Cardiac fibroblast (primary cell): ENCODE data around the gene IGF2R.
"Not testable (repeated sequence)": the region's sequence is repeated elsewhere in the genome, so short reads cannot be mapped to it uniquely, and the experiment has no call there.

ENCODE experiments used
- DNase-seq, 2 donors: peaks; one replicate each; pipeline versions ENCODE4 v3.0.0 to v3.0.0-alpha.2; 2010; ENCODE audit warnings: low read depth in 2 of 2
- H3K4me3 ChIP-seq, 2 donors: replicated peaks in 1 of 2; 1 replicate in 1 of 2; 2 replicates in 1 of 2; pipeline ENCODE4 v1.5.1; 2011; ENCODE audit warnings: low read depth in 2 of 2, low read length in 2 of 2, mild to moderate bottlenecking in 2 of 2, moderate library complexity in 1 of 2
- TF ChIP-seq, protein P1 (sequence below): IDR thresholded peaks from one replicate; pipeline ENCODE4 v1.5.1; 2011; ENCODE audit warnings: low read depth, mild to moderate bottlenecking, low read length, inconsistent platforms

IGF2R gene

DNA sequence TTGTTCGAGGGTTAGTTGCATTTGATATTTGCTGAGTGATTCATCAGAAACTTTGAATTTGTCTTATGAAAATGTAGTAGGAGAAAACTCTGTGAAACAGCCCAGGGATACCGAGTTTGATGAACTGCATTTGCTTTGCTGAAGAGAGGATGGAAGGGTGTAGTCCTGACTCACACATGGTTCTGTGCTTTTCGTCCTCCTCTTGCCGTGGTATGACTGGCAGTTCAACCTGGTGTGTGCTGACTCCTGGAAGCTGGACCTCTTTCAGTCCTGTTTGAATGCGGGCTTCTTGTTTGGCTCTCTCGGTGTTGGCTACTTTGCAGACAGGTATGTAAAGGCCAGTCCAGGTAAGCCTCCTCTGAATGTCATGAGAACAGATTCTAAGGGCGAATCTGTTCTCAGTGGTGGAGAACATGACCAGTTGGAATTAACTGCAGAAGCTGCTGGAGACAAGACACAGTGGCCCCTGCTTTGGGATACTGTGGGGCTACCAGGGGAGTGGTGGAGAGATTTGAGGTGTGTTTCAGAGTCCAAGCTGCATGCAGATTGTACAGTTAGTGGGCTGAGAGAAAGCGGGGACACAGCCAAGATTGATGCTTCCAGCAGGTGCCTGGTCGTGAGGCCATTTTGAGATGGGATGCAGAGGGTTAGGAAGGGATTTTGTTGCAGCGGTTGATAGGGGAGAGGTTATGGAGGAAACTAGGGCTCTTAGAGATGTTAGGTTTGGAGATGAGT, 161.2 kb downstream of the IGF2R start:
- H3K4me3 ChIP-seq, result no peak overlapping the region
- TF ChIP-seq, protein P1, sequence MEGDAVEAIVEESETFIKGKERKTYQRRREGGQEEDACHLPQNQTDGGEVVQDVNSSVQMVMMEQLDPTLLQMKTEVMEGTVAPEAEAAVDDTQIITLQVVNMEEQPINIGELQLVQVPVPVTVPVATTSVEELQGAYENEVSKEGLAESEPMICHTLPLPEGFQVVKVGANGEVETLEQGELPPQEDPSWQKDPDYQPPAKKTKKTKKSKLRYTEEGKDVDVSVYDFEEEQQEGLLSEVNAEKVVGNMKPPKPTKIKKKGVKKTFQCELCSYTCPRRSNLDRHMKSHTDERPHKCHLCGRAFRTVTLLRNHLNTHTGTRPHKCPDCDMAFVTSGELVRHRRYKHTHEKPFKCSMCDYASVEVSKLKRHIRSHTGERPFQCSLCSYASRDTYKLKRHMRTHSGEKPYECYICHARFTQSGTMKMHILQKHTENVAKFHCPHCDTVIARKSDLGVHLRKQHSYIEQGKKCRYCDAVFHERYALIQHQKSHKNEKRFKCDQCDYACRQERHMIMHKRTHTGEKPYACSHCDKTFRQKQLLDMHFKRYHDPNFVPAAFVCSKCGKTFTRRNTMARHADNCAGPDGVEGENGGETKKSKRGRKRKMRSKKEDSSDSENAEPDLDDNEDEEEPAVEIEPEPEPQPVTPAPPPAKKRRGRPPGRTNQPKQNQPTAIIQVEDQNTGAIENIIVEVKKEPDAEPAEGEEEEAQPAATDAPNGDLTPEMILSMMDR, result no peak
- no peak for DNase-seq

DNA sequence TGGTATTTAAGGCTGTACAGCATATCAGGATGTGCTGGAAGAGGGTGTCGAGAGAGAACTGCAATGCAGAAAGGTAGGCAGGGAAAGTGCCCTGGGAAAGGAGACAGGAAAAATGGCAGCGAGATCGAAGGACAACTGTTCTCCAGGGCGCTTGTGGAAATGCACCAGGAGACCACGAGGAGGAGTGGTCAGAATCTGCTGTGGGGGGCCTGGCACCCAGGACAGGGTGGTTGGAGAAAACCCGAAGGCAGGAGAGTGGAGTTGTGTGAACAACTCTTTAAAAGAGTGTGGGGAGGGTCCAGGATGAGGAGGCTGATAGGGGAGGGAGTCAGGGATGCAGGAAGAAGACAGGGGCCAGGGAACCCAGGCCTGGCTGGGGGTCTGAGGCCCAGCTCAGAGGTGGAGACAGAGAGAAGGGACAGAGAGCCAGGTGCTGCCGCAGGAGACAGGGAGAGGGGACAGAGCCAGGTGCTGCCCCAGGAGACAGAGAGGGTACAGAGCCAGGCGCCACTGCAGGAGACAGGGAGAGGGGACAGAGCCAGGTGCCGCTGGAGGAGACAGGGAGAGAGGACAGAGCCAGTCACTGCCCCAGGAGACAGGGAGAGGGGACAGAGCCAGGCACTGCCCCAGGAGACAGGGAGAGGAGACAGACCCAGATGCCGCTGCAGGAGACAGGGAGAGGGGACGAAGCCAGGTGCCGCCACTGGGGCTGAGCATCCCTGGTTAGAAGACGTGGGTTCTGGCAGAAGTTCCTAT, 162.0 kb downstream of the IGF2R start:
- H3K4me3 ChIP-seq, result no peak overlapping the region
- TF ChIP-seq, protein P1, result no peak
- DNase-seq, result no peak

DNA sequence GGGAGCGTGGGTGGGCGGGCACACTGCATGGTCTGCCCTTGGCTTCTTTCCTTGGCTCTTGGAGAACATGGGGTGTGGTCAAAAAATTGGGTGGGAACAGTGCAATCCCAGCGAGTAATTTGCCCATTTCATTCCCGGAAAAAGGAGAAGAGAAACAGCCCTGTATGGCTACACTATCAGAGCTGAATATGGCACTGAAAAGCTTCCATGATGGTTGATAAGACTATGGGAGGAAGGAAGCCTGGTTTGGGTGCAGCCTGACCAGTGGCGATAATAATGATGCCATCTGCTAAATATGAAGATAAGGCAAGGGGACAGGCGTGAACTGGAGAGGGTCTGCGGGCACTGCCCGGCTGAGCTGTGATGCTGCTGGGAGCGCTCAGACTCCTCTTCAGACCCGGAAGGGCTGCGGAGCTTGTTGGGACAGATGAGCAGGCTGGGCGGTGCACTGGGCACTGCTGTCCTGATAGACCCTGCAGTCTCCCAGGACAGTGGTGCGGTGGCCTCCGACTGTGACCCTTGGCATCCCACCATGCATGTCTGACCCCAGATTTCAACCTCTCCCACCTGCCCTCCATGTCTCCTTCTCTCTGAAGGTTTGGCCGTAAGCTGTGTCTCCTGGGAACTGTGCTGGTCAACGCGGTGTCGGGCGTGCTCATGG, 162.9 kb downstream of the IGF2R start:
- DNase-seq, result no peak

DNA sequence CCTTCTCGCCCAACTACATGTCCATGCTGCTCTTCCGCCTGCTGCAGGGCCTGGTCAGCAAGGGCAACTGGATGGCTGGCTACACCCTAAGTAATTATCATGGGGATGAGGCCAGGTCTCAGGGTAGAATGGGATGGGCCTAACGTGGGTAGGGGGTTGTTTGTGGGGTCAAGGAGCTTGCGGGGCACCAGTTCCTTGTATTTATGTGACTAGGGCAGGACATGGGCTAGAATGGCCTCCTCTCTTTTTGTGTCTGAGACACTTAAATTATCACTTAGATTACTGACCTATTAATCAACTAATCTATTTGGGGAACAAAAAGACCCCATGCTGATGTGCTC, 163.4 kb downstream of the IGF2R start:
- TF ChIP-seq, protein P1, result no peak
- no peak overlapping the region for H3K4me3 ChIP-seq
- DNase-seq, result no peak

More for the DNA sequence above, 162.9 kb downstream of the IGF2R start:
- H3K4me3 ChIP-seq, result no peak overlapping the region
- TF ChIP-seq, protein P1, result no peak

DNA sequence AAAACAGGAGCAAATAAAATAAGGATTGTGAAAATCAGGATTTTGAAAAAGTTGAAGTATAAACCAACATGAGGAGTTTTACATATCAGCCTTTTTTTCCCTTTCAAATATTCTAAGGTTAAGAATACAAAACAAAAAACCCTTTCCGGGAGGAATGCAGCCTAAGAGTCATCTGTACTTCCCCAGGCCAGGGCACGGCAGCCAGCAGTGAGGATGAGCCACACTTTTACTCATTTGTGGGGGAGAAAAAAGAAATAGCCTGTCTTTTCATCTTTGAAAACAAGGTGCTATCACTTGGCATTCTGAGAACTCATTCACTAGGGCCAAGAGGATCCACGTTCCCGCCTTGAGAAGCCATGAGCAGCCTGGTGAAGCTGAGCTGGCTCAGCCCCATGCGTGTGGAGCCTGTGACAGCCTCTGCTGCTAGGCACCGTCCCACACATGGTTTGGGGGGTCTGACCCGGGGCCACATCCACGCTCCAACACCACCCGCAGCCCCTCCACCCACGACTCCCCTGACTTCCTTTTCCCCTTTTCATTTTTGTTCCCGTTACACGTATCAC, 164.0 kb downstream of the IGF2R start:
- TF ChIP-seq, protein P1, result no peak

DNA sequence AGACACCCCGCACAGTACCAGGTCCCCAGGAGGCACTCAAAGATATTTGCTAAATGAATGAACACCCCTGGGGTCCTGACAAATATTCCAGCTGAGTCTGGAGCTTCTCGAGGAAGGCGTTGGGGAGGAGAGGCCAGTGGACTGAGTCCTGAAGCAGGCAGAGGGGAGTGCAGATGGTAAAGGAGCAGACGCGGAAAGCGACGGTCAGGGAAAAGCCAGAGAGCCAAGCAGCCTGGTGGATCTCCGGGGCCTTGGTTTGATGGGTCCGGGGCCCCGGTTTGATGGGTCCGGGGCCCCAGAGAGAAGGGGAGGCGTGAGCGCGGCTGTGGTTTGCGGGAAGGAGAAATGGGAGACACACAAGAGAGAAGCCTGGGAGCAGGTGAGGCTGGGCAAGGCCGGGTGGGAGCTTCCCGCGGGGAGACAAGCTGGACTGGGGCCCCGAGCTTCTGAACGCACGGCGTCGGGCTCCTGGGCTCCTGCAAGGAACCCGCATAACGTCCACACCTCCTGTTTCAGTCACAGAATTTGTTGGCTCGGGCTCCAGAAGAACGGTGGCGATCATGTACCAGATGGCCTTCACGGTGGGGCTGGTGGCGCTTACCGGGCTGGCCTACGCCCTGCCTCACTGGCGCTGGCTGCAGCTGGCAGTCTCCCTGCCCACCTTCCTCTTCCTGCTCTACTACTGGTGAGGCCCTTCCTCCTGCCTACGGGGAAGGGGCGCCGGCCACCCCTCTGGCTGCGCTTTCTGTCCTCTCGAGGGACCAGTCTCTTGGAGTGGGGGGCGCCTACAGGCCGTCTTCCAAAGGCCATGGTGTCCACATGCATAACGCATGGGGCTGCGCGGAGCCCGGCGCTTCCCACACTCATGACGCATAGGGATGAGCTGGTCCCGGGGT, 164.8 kb downstream of the IGF2R start:
- no peak for DNase-seq
- no peak overlapping the region for H3K4me3 ChIP-seq
- TF ChIP-seq, protein P1, result no peak

More for the DNA sequence above, 164.0 kb downstream of the IGF2R start:
- no peak overlapping the region for H3K4me3 ChIP-seq
- DNase-seq, result peak in 1 of 2 donors; percentile 66

DNA sequence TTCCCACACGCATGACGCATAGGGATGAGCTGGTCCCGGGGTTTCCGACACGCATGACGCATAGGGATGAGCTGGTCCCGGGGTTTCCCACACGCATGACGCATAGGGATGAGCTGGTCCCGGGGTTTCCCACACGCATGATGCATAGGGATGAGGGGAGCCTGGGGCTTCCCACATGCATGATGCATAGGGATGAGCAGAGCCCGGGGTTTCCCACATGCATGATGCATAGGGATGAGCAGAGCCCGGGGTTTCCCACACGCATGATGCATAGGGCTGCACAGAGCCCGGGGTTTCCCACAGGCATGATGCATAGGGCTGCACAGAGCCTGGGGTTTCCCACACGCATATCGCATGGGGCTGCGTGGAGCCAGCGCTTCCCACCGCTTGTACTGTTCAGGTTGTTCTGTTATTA, 165.5 kb downstream of the IGF2R start:
- not testable (repeated sequence) for DNase-seq, H3K4me3 ChIP-seq
